Activated naive CD8-positive, alpha-beta T cell treated with anti-CD3 and anti-CD28 coated beads, Interleukin-2, amount 50 U/mL, for 16 hours (primary cell): Measurements from ENCODE around the gene CALML3.
"Not testable (repeated sequence)": the region's sequence is repeated elsewhere in the genome, so short reads cannot be mapped to it uniquely, and the experiment has no call there.

Experiments used
- DNase-seq: peaks from one replicate; pipeline ENCODE4 v3.0.0-alpha.2; 2020; ENCODE audit warnings: low read depth, low spot score

CALML3 gene

DNA sequence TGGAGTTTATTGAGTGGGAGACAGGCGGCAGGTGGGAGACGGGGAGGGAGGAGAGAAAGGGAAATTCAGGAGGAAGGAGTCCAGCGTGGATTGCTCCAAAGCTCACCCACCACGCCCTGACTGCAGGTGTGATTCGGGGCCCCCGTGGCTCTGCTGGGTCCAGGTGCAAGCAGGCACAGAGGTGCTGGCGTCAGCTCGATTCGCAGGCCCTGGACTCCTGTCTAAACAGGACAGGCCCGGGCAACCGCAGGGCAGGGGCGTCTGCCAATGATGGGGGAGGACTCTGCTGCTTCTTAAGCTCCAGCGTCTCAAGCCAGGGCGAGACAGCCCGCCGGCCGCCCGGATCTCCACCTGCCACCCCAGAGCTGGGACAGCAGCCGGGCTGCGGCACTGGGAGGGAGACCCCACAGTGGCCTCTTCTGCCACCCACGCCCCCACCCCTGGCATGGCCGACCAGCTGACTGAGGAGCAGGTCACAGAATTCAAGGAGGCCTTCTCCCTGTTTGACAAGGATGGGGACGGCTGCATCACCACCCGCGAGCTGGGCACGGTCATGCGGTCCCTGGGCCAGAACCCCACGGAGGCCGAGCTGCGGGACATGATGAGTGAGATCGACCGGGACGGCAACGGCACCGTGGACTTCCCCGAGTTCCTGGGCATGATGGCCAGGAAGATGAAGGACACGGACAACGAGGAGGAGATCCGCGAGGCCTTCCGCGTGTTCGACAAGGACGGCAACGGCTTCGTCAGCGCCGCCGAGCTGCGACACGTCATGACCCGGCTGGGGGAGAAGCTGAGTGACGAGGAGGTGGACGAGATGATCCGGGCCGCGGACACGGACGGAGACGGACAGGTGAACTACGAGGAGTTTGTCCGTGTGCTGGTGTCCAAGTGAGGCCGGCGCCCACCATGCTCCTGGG is at the start of gene CALML3:
CALML3 (plus strand) TSS at position 321 of the 920 bp plus-strand sequence; CDS start at position 446, 125 bp downstream.
- no peak for DNase-seq

DNA sequence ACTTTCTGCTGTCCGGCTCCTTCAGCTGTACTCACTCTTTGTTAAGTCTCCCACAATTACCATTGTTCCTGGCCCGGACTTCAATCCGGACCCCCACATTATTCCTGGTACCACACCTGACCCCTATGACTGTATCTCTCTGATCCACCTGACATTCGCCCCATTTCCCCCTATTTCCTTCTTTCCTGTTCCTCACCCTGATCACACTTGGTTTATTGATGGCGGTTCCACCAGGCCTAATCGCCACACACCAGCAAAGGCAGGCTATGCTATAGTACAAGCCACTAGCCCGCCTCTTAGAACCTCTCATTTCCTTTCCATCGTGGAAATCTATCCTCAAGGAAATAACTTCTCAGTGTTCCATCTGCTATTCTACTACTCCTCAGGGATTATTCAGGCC is 49.7 kb upstream of the CALML3 start:
- DNase-seq, result not testable (repeated sequence)

DNA sequence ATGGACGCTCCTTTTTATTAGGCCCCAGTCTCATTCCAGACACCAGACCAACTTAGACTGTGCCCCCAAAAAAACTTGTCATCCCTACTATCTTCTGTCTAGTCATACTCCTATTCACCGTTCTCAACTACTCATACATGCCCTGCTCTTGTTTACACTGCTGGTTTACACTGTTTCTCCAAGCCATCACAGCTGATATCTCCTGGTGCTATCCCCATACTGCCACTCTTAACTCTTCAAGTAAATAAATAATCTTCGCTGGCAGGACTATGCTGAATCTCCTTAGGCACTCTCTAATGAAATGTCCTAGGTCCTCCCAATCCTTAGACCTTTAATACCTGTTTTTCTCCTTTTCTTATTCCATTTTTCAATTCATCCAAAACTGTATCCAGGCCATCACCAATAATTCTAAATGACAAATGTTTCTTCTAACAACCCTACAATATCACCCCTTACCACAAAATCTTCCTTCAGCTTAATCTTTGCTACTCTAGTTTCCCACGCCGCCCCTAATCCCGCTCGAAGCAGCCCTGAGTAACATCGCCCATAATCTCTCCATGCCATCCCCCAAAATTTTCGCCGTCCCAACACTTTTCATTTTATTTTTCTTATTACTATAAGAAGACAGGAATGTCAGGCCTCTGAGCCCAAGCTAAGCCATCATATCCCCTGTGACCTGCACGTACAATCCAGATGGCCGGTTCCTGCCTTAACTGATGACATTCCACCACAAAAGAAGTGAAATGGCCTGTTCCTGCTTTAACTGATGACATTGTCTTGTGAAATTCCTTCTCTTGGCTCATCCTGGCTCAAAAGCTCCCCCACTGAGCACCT is 48.6 kb upstream of the CALML3 start:
- not testable (repeated sequence) for DNase-seq

DNA sequence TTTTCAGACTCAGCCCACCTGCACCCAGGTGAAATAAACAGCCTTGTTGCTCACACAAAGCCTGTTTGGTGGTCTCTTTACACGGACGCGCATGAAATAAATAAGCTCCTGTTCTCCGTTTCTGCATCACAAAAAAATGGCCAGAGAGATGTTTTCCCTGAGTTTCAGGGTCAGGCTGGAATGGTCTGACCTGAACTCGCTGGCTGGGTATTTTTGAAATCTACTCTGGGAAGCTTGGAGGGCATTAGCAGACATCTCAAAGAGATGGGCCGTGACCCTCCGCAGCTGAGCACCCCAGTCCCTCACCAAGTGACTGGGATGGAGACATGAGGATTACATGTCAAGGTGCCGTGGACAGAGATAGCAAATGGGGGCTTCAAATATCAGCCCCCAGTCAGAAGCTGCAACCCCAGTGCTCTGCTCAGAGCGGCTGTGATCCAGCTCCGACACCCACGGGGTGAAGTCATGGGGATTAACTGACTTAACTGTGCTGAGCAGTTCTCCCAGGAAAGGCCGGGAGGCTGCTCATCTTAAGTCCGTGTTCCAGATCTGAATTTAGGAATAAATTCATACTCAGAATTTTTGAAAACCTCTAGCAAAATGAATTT is 47.7 kb upstream of the CALML3 start:
- DNase-seq, result no peak

DNA sequence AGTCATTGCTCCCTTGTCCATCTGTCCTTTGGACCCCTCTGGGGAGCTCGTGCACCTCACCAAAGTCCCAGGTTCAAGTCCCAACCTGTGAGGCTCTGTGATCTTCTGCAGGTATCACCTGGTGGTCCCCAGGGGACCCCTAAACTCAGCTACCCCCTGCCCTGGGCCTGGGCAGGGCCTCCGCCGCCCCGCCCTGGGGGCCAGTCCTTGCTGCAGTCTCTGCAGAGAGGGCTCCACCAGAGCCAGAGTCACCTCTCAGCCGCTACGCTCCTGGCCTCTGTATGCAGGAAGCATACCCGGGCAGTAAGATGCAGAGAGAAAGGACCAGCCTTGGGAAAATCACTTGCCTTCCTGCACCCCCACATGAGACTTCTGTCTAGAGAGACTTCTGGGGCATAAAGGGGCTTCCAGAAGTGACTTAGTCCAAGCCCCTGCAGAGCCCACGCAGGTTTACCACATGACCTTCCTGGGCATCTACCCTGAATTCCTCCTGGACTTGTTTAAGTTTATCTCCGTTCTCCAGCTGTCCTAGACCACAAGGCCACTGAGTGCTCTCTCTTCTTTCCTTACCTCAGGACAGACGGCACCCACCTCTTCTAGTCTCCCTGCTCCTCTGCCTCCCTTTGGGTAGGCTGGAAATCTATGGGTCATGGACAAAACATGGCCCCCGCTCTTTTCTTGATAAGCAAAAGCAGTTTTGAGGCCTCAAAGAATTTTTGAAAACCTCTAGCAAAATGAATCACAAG is 46.6 kb upstream of the CALML3 start:
- no peak for DNase-seq

- no peak for DNase-seq
These were observed 46.0 kb upstream of the CALML3 start for GRCh38 chr10:5478694-5479305.

- DNase-seq, result no peak
These were observed 45.1 kb upstream of the CALML3 start for GRCh38 chr10:5479481-5480161.

DNA sequence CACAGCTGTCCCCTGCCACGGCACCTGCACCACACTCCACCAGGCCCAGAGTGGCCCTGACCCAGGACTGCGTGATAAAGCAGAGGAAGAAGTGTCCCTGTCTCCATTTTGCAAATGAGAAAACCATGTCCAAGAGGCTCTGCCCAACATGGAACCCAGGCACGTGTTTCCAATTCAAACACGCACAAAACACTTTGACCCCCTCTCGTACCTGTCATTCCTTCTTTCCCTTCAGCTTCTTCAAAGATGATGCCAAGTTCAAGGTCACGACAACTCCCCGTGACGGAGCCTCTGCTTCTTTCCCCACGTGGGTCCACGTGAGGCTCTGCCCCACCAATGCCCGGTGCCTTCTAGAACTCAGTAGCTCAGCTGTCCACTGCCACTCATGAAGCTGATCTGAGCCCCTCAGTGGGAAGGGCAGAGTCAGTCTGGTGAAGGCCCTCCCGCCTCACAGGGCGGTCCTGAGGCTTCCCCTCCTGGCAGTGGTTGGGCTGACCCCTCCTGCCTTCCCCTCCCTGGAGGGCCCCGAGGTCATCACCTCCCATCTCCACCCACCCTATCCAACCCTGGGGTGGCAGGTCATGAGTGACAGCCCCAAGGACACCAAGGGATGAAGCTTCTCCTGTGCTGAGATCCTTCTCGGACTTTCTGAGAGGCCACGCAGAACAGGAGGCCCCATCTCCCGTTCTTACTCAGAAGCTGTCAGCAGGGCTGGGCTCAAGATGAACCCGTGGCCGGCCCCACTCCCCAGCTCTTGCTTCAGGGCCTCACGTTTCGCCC is 44.4 kb upstream of the CALML3 start:
- no peak for DNase-seq

- DNase-seq, result no peak
These were observed 43.6 kb upstream of the CALML3 start for GRCh38 chr10:5481121-5481520.

GRCh38 chr10:5482016-5482415 is 42.7 kb upstream of the CALML3 start:
- DNase-seq, result no peak

DNA sequence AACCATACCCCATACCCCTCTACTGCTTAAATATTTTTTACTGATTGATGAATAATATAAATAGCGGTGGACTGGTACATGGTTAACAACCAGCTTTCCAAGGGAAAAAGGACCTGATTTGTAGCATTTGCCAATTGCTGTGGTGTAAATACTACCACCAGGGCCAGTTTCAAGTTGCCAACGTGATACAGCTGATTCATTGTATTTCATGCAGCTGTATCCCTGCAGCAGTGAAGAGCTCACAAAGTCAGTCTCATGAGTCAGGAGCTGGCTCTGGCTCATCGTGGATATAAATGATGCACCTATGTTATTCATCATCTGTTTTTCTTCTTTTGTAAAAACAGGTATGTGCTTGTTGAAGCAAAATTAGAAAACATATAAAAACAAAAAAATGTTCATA is 40.6 kb upstream of the CALML3 start:
- no peak for DNase-seq

- DNase-seq, result no peak
These were observed 39.5 kb upstream of the CALML3 start for GRCh38 chr10:5485290-5485689.

- DNase-seq, result no peak
These were observed 38.6 kb upstream of the CALML3 start for GRCh38 chr10:5485948-5486852.

DNA sequence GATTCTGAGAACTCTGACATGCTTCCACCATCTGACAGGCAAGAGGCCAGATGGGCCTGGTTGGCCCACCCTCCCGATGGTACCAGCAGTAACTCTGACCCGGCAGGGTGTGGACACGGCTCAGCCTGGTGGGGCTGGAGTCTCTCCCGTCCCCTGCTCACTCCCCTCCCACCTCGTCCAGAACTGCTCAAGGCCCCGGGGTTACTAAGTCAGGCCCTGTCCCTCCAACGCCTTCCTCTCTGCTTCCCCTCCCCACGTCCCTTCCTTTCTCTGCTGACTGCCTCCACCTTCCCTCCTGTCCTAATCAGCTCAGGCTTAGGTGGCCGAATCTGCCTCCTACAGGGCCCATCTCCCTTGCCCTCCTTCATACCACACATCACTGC is 37.9 kb upstream of the CALML3 start:
- DNase-seq, result no peak

- DNase-seq, result no peak
These were observed 36.2 kb upstream of the CALML3 start for GRCh38 chr10:5488272-5489161.

- no peak for DNase-seq
These were observed 34.7 kb upstream of the CALML3 start for GRCh38 chr10:5490032-5490431.

DNA sequence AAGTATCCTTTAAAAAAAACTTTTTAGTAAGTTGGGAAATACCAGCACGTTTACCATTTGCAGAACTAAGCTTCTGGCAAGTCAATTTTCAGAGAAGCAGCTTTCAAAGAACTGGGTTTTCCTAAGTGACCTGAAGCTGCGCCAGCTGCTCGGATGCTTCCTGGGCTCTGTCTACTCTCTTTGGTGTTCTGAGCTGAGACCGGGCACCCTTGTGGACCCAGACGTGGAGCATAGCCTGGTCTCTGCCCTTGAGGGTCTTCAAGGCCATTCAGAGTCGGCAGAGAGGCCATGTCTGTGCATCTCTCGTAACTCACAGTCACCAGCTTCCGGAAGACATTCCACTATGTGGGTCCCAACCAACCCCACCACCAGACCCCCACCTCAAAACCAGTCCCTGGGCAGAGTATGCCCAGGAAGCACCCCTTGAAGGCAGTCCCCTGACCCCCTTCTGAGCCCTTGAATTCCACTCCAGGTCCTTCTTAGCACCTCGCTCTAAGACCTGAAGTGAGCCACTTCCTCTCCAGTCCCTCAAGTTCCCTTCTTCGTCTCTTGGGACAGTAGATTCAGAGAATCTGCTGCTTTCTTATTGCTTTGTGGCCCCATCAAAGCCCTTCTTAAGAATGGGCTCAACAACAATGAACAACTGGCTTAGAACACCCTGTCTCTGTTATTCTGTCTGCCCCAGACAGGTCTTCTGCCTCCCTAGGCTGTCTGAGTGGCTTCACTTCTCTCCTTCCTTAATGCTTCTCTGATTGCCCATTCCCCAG is 33.9 kb upstream of the CALML3 start:
- DNase-seq, result no peak
